ENCODE measurements around the gene SLC10A7. TPM values are rescaled to one million over a fixed set of nuclear protein-coding genes. Genes with fewer than 3 reads are reported as not detected.

The SLC10A7 gene
- total RNA-seq, 1 donor, result 18.2 TPM

GRCh38 chr4:146317783-146318182 is 204.0 kb downstream of the SLC10A7 start:
- H3K4me3 ChIP-seq (ENCODE audit: low read depth, low read length), result no peak overlapping the region
- DNase-seq (ENCODE audit: low read depth), result no peak
- no peak for TF ChIP-seq CTCF (IDR thresholded peaks at IDR 0.05; ENCODE audit: insufficient read depth, low read length)

DNA sequence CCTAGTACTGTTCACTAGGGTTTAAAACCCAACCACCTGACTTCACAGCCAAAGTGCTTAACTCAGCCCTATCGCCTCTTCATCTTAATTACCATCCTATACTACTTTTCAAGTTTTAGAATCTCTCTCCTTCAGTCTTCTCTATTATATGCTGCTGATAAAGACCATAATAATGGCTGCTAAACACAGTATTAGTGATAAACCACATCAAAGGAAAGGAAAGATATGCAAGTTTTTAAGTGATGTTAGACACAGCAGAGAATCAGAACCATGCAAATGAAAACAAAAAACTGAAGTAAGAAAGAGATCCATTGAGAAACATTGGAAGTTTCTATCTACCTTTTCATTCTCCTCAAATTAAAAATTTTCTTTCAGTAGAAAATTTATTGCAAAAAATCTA is 206.6 kb downstream of the SLC10A7 start:
- TF ChIP-seq CTCF (IDR thresholded peaks at IDR 0.05; ENCODE audit: insufficient read depth, low read length), result no peak
- H3K4me3 ChIP-seq (ENCODE audit: low read depth, low read length), result no peak overlapping the region
- no peak for DNase-seq (ENCODE audit: low read depth)

GRCh38 chr4:146311238-146311970 is 210.3 kb downstream of the SLC10A7 start:
- DNase-seq (ENCODE audit: low read depth), result no peak
- no peak overlapping the region for H3K4me3 ChIP-seq (ENCODE audit: low read depth, low read length)
- no peak for TF ChIP-seq CTCF (IDR thresholded peaks at IDR 0.05; ENCODE audit: insufficient read depth, low read length)

GRCh38 chr4:146310319-146311021 is 211.3 kb downstream of the SLC10A7 start:
- TF ChIP-seq CTCF (IDR thresholded peaks at IDR 0.05; ENCODE audit: insufficient read depth, low read length), result no peak
- no peak overlapping the region for H3K4me3 ChIP-seq (ENCODE audit: low read depth, low read length)
- no peak for DNase-seq (ENCODE audit: low read depth)

DNA sequence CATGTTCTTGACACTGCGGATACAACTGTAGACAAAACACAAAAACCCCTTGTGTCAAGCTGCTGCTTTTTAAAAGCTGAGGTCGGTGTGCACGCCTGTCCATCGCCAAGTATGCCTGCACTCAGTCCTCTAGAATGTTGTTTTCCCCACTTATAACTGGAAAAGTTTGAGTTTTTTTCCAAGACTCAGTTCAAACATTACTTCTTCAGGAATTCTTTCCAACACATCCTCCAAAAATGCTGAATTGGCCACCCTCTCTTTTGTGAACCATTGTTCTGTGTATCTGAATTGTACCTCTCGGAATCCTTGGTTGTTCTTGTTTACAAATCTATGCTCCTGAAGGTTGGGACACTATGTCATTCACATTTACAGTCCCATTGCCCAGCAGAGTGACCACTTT is 212.8 kb downstream of the SLC10A7 start:
- H3K4me3 ChIP-seq (ENCODE audit: low read depth, low read length), result no peak overlapping the region
- TF ChIP-seq CTCF (IDR thresholded peaks at IDR 0.05; ENCODE audit: insufficient read depth, low read length), result no peak
- DNase-seq (ENCODE audit: low read depth), result peak; percentile 69

DNA sequence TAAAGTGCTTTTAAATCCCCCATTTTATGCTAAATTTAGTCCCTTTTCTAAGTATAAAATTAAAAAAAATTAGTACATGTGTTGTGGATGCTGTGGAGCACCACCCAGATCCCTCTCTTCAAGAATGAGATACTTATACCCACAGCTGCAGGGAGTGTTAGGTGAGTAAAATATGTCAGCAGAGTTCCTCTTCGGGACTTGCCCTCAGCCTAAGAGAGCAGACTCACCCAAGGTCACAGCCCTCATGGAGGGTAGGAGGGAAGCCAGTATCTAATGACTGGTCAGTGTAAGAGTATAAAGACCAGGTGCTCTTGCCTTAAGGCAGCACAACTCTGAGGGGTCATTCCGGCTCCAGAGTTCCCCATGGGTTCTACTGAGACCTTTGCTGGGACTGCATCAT is 218.9 kb downstream of the SLC10A7 start:
- TF ChIP-seq CTCF (IDR thresholded peaks at IDR 0.05; ENCODE audit: insufficient read depth, low read length), result no peak
- no peak for DNase-seq (ENCODE audit: low read depth)
- H3K4me3 ChIP-seq (ENCODE audit: low read depth, low read length), result no peak overlapping the region
